Fibroblast of lung (primary cell): ENCODE measurements around the gene PPME1. TPM values are rescaled to one million over a fixed set of nuclear protein-coding genes. Genes with fewer than 3 reads are reported as not detected.
A peak's percentile ranks its signal among the peaks of the same experiment; 100 is the strongest.

ENCODE experiments used
- DNase-seq, 2 donors: peaks; one replicate each; pipeline versions ENCODE4 v3.0.0 to v3.0.0-alpha.2; 2010; ENCODE audit warnings: low read depth in 2 of 2
- H2AFZ ChIP-seq: 2 replicates; pipeline ENCODE4 v1.5.1; 2012; ENCODE audit warnings: low read length, control low read depth, inconsistent platforms
- H3K27ac ChIP-seq: 2 replicates; pipeline ENCODE4 v1.5.1; 2011; ENCODE audit warnings: low read length, control low read depth; ENCODE audit not compliant: insufficient read depth
- H3K27me3 ChIP-seq: 2 replicates; pipeline ENCODE4 v1.5.1; 2011; ENCODE audit warnings: mild to moderate bottlenecking, low read length; ENCODE audit not compliant: control insufficient read depth, insufficient read depth
- H3K36me3 ChIP-seq: 2 replicates; pipeline ENCODE4 v1.5.1; 2011; ENCODE audit warnings: low read length; ENCODE audit not compliant: control insufficient read depth, insufficient read depth
- H3K4me1 ChIP-seq: 2 replicates; pipeline ENCODE4 v1.5.1; 2011; ENCODE audit warnings: low read length; ENCODE audit not compliant: control insufficient read depth, insufficient read depth; ENCODE audit errors: extremely low read depth
- H3K4me2 ChIP-seq: 2 replicates; pipeline ENCODE4 v1.5.1; 2011; ENCODE audit warnings: low read length, control low read depth; ENCODE audit not compliant: insufficient read depth; ENCODE audit errors: extremely low read depth
- H3K4me3 ChIP-seq, 4 experiments: fragments of 200-600 bp in 1 of 4; sonication (generic) in 1 of 4; replicated peaks in 1 of 4; 2 replicates each; pipeline ENCODE4 v1.5.1; 2011 to 2016; ENCODE audit warnings: low read length in 4 of 4, low read depth in 3 of 4, mild to moderate bottlenecking in 3 of 4, control low read depth in 2 of 4, inconsistent platforms in 1 of 4, mixed read lengths in 1 of 4; ENCODE audit not compliant: insufficient read depth in 1 of 4; ENCODE audit errors: control extremely low read depth in 1 of 4
- H3K79me2 ChIP-seq: 2 replicates; pipeline ENCODE4 v1.5.1; 2012; ENCODE audit warnings: mild to moderate bottlenecking, low read length, inconsistent platforms; ENCODE audit not compliant: control insufficient read depth, insufficient read depth
- H3K9ac ChIP-seq: 2 replicates; pipeline ENCODE4 v1.5.1; 2011; ENCODE audit warnings: mild to moderate bottlenecking, low read length, control low read depth; ENCODE audit not compliant: insufficient read depth
- H3K9me3 ChIP-seq: 2 replicates; pipeline ENCODE4 v1.5.1; 2012; ENCODE audit warnings: low read depth, low read length; ENCODE audit not compliant: control insufficient read depth, insufficient read depth
- H4K20me1 ChIP-seq: 2 replicates; pipeline ENCODE4 v1.5.1; 2011; ENCODE audit warnings: low read length; ENCODE audit not compliant: control insufficient read depth, insufficient read depth; ENCODE audit errors: extremely low read depth
- CTCF ChIP-seq, 2 donors: IDR thresholded peaks in 1 of 2; conservative IDR thresholded peaks in 1 of 2; 1 replicate in 1 of 2; 2 replicates in 1 of 2; pipeline ENCODE4 v1.5.1; 2011 to 2012; ENCODE audit warnings: low read length in 2 of 2, control low read depth in 1 of 2, inconsistent platforms in 1 of 2, low read depth in 1 of 2, mild to moderate bottlenecking in 1 of 2
- EZH2 ChIP-seq: IDR thresholded peaks from 2 replicates; pipeline ENCODE4 v1.5.1; 2012; ENCODE audit warnings: low read length, control low read depth, mild to moderate bottlenecking; ENCODE audit errors: missing control alignments
- polyA plus RNA-seq, 2 donors: library from polyadenylated mRNA; depleted of rRNA in 1 of 2; stranded (reverse) in 1 of 2; unstranded in 1 of 2; fragments of >200 nt; gene quantifications; 2 replicates each; pipeline ENCODE4 v1.2.1, GENCODE V29; 2011 to 2012; ENCODE audit warnings: missing spikeins in 1 of 2
- total RNA-seq: library from RNA; depleted of rRNA; stranded (reverse); fragments of >200 nt; gene quantifications from 2 replicates; pipeline ENCODE4 v1.2.1, GENCODE V29; 2014

PPME1 gene
- total and polyA plus RNA-seq, 2 donors (not counting 1 experiment from before 2014, with no cell fraction given), result 35.3 to 38.8 TPM

GRCh38 chr11:74179234-74180052 is 8.4 kb downstream of the PPME1 start:
- H3K9me3 ChIP-seq, result no peaks in the 10 kb centered on the region
- TF ChIP-seq CTCF (conservative IDR thresholded peaks at IDR 0.05 in 1 of 2, IDR thresholded peaks at IDR 0.05 in 1 of 2; ENCODE audit: low read depth in 1 of 2, low read length in 2 of 2) (no peak), EZH2 (no peak)
- peak; percentile 19 to 62 for DNase-seq
- no peak overlapping the region for H3K4me2 ChIP-seq
- H3K36me3 ChIP-seq, result no peaks in the 10 kb centered on the region
- H3K27ac ChIP-seq, result no peak overlapping the region
- H4K20me1 ChIP-seq, result no peaks in the 10 kb centered on the region
- H3K79me2 ChIP-seq, result peaks cover 3% of the 10 kb centered on the region
- no peak overlapping the region for H3K9ac ChIP-seq
- no peaks in the 10 kb centered on the region for H3K27me3 ChIP-seq
- H2AFZ ChIP-seq, result no peak overlapping the region
- H3K4me3 ChIP-seq, result no peak overlapping the region
- H3K4me1 ChIP-seq, result no peaks in the 10 kb centered on the region

GRCh38 chr11:74182635-74183034 is 11.5 kb downstream of the PPME1 start:
- peaks cover 3% of the 10 kb centered on the region for H3K79me2 ChIP-seq
- no peak overlapping the region for H3K4me3 ChIP-seq
- TF ChIP-seq EZH2 (no peak), CTCF (conservative IDR thresholded peaks at IDR 0.05 in 1 of 2, IDR thresholded peaks at IDR 0.05 in 1 of 2; ENCODE audit: low read depth in 1 of 2, low read length in 2 of 2) (no peak)
- H3K27me3 ChIP-seq, result no peaks in the 10 kb centered on the region
- H3K27ac ChIP-seq, result no peak overlapping the region
- DNase-seq, result peak in 1 of 2 donors; percentile 54
- H3K36me3 ChIP-seq, result no peaks in the 10 kb centered on the region
- no peak overlapping the region for H2AFZ ChIP-seq
- no peak overlapping the region for H3K4me2 ChIP-seq
- no peak overlapping the region for H3K9ac ChIP-seq
- H3K4me1 ChIP-seq, result no peaks in the 10 kb centered on the region
- H3K9me3 ChIP-seq, result no peaks in the 10 kb centered on the region
- H4K20me1 ChIP-seq, result no peaks in the 10 kb centered on the region

DNA sequence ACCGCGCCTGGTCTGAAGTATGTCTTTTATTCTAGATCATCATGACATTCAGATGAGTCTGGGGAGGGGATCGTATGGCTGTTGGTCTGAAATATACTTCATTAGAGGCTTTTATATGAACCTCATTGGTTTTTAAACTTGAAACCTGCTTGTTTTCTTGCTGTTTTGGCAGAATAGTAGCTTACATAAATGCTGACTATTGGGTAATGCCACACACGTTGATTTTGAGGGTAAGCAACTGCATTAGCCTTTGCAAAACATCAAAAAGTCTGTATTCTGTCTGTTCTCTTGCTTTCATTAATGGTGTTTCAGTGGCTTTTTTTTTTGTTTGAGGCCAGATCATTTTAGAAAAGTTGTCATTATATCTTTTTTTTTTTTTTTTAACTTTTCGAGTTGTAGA is 14.2 kb downstream of the PPME1 start:
- DNase-seq, result peak in 1 of 2 donors; percentile 7
- Histone ChIP-seq H3K27me3 (no peaks in the 10 kb centered on the region), H3K27ac (no peak overlapping the region), H4K20me1 (no peaks in the 10 kb centered on the region), H3K79me2 (peaks cover 4% of the 10 kb centered on the region), H3K4me2 (no peak overlapping the region), H2AFZ (no peak overlapping the region), H3K4me3 (no peak overlapping the region), H3K4me1 (no peaks in the 10 kb centered on the region), H3K9me3 (no peaks in the 10 kb centered on the region), H3K9ac (no peak overlapping the region), H3K36me3 (no peaks in the 10 kb centered on the region)
- TF ChIP-seq CTCF (conservative IDR thresholded peaks at IDR 0.05 in 1 of 2, IDR thresholded peaks at IDR 0.05 in 1 of 2; ENCODE audit: low read depth in 1 of 2, low read length in 2 of 2) (no peak), EZH2 (no peak)
